ENCODE results near the gene EIF2AK2. TPM values are rescaled to one million over a fixed set of nuclear protein-coding genes. Genes with fewer than 3 reads are reported as not detected.
A peak's percentile ranks its signal among the peaks of the same experiment; 100 is the strongest.

The EIF2AK2 gene
- total RNA-seq, 1 donor from 2014 or later, result 15.2 TPM

DNA sequence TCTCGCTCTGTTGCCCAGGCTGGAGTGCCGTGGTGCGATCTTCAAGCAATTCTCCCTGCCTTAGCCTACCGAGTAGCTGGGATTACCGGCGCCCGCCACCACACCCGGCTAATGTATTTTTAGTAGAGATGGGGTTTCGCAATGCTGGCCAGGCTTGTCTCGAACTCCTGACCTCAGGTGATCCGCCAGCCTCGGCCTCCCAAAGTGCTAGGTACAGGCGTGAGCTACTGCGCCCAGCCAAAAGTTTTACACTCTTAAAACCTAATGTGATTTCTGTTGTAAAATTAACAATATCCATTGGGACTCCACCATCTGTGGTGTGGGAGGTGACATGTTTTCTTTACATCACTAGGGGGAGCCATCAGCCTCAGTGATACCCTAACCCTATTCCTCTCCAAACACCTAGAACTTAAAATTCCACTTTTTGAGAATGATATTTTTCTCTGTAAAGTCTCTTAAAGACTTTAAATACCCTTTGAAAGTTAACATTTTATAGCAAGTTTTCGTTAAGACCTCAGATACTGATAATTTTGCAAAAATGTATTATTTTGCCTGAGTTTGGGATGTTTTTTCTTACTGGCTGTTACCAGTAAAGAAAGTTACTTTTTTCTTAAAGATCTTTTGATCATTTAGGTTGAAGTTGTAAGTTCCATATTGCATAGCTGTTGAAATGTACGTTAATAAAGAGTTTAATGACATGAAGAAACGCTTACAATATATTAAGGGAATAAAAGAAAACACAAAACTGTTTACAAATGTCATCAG, 11.6 kb upstream of the EIF2AK2 start:
- Histone ChIP-seq H3K4me3 (no peak overlapping the region), H3K27ac (no peak overlapping the region)
- no peak for TF ChIP-seq POLR2AphosphoS5 (IDR thresholded peaks at IDR 0.05; ENCODE audit: insufficient read depth in 1 of 2, low read depth in 1 of 2)
- TF ChIP-seq, protein P1, sequence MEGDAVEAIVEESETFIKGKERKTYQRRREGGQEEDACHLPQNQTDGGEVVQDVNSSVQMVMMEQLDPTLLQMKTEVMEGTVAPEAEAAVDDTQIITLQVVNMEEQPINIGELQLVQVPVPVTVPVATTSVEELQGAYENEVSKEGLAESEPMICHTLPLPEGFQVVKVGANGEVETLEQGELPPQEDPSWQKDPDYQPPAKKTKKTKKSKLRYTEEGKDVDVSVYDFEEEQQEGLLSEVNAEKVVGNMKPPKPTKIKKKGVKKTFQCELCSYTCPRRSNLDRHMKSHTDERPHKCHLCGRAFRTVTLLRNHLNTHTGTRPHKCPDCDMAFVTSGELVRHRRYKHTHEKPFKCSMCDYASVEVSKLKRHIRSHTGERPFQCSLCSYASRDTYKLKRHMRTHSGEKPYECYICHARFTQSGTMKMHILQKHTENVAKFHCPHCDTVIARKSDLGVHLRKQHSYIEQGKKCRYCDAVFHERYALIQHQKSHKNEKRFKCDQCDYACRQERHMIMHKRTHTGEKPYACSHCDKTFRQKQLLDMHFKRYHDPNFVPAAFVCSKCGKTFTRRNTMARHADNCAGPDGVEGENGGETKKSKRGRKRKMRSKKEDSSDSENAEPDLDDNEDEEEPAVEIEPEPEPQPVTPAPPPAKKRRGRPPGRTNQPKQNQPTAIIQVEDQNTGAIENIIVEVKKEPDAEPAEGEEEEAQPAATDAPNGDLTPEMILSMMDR (IDR thresholded peaks at IDR 0.05), result peak; percentile 24 to 41 (median 32)

DNA sequence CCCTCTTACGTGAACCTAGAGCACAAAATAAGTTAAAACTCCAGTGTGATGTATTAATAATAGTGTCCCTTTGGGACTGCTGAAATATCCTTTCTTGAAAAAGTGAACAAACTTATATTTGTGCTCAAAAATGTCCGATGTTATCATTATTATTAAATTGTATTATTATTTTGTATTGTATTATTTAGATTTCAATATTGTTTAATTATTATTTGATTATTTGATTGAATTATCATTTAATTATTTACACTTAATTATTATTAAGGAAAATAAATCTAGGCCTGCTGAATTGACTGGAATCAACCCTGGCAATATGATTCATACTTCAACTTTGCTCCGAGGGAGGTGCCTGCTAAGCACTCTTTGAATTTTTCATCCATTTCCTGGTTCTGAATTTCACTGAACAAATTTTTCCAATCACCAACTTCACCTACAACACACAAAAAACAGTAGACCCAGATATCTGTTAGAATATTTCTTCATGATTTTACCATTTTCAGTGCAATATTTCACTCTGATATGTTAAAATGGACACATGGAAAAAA, 10.9 kb upstream of the EIF2AK2 start:
- DNase-seq (ENCODE audit: extremely low spot score in 2 of 2), result no peak
- no peak overlapping the region for H3K27ac ChIP-seq

More for the DNA sequence above, 11.6 kb upstream of the EIF2AK2 start:
- Histone ChIP-seq H3K27me3 (no peaks in the 10 kb centered on the region), H3K4me1 (no peaks in the 10 kb centered on the region), H3K36me3 (no peaks in the 10 kb centered on the region), H3K9me3 (no peaks in the 10 kb centered on the region)
- no peak for DNase-seq (ENCODE audit: extremely low spot score in 2 of 2)
- intact Hi-C loops (cut with DNase I), result no loop called here

DNA sequence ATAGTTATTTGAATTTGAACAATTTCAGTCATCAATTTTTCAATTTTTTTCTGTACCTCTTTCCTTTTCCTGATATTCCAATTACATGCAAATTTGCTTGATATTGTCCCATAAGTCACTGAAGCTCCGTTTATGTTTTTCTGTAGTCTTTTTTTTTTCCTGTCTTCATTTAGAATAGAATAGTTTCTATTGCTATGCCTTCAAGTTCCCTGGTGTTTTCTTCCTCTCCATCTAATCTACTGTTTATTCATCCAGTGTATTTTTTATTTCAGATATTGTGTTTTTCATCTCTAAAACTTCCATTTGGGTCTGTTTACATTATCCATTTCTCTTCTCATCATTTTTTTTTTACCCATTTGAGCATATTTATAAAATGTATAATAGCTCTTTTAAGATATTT, 8.0 kb upstream of the EIF2AK2 start:
- no peaks in the 10 kb centered on the region for H3K4me1 ChIP-seq
- intact Hi-C loops (cut with DNase I), result no loop called here
- H3K4me3 ChIP-seq, result no peak overlapping the region
- no peaks in the 10 kb centered on the region for H3K27me3 ChIP-seq
- no peak for DNase-seq (ENCODE audit: extremely low spot score in 2 of 2)
- no peaks in the 10 kb centered on the region for H3K36me3 ChIP-seq
- TF ChIP-seq, protein P1 (IDR thresholded peaks at IDR 0.05), result no peak
- TF ChIP-seq POLR2AphosphoS5 (IDR thresholded peaks at IDR 0.05; ENCODE audit: insufficient read depth in 1 of 2, low read depth in 1 of 2) (no peak), POLR2A (IDR thresholded peaks at IDR 0.05) (no peak)
- H3K27ac ChIP-seq, result no peak overlapping the region
- no peaks in the 10 kb centered on the region for H3K9me3 ChIP-seq

More for the DNA sequence above, 10.9 kb upstream of the EIF2AK2 start:
- Histone ChIP-seq H3K4me3 (no peak overlapping the region), H3K27me3 (no peaks in the 10 kb centered on the region), H3K9me3 (no peaks in the 10 kb centered on the region), H3K36me3 (no peaks in the 10 kb centered on the region), H3K4me1 (no peaks in the 10 kb centered on the region)
- TF ChIP-seq, protein P1 (IDR thresholded peaks at IDR 0.05), result no peak
- no peak for TF ChIP-seq POLR2A (IDR thresholded peaks at IDR 0.05)
- TF ChIP-seq POLR2AphosphoS5 (IDR thresholded peaks at IDR 0.05; ENCODE audit: insufficient read depth in 1 of 2, low read depth in 1 of 2), result no peak
- intact Hi-C loops (cut with DNase I), result no loop called here

DNA sequence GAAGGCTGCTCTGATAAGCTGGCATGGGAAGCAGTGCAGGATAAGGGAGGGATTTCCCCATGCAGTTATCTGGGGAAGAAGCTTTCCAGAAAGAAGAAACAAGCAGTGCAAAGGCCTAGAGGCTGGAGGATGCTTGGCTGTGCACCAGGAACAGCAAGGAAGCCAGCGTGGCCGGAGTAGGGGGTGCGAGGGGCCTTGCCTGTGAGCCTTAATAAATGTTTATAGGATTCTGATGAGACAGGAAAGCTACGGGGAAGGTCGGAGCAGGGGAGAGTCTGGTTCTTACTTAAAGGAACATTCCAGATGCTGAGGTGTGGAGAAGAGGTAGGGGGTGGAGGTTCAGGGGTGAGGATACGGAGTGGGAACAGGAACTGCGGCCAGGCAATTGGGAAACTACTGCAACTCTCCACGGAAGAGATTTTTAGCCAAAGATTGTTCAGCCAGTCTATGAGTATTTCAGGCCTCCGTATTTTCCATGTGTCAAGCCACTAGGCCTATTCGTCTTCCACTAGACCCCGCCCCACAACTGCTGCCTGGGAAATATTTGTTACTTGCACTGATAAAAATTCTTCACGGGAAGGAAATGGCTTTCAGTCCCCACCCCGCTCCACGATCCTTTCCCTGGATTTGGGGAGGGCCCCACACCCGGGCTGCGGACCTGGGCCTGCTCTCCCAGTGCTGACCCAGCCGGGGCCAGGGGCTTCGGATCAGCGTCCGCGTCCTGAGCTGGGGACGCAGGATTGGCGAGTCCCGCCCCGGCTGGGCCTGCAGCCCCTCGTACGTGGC, 516 bp downstream of the EIF2AK2 start:
- peak in 1 of 2 donors; percentile 19 for TF ChIP-seq POLR2AphosphoS5 (IDR thresholded peaks at IDR 0.05; ENCODE audit: insufficient read depth in 1 of 2, low read depth in 1 of 2)
- TF ChIP-seq, protein P1 (IDR thresholded peaks at IDR 0.05), result no peak

More for the DNA sequence above, 516 bp downstream of the EIF2AK2 start:
- peak in 1 of 2 donors; percentile 89 for DNase-seq (ENCODE audit: extremely low spot score in 2 of 2)
- H3K9me3 ChIP-seq, result no peaks in the 10 kb centered on the region
- H3K27ac ChIP-seq, result peak overlapping the region; percentile 92
- H3K36me3 ChIP-seq, result no peaks in the 10 kb centered on the region
- no peaks in the 10 kb centered on the region for H3K27me3 ChIP-seq
- H3K4me1 ChIP-seq, result peaks cover 19% of the 10 kb centered on the region
- H3K4me3 ChIP-seq, result peak overlapping the region; percentile 66 to 82
- intact Hi-C loops (cut with DNase I), result no loop called here
